Measurements from ENCODE around the gene CASR.

Gene CASR

GRCh38 chr3:122233101-122233952 lies 49.9 kb downstream of the CASR start:
- no peaks in the 10 kb centered on the region for H3K36me3 ChIP-seq
- no peaks in the 10 kb centered on the region for H3K9me3 ChIP-seq
- H3K4me3 ChIP-seq, result no peak overlapping the region
- H3K27me3 ChIP-seq, result no peaks in the 10 kb centered on the region
- H4K20me1 ChIP-seq, result no peaks in the 10 kb centered on the region
- H3K4me1 ChIP-seq, result peaks cover 18% of the 10 kb centered on the region
- H3K4me2 ChIP-seq, result peak overlapping the region; percentile 61
- no peak for TF ChIP-seq Cebpa-rat (IDR thresholded peaks at IDR 0.05)
- H3K9ac ChIP-seq, result no peak overlapping the region
- peak overlapping the region; percentile 28; the same call in 1 of the 2 replicates for H3K27ac ChIP-seq

- TF ChIP-seq Cebpa-rat (IDR thresholded peaks at IDR 0.05), result no peak
- Histone ChIP-seq H3K4me3 (no peak overlapping the region), H3K9ac (no peak overlapping the region), H4K20me1 (no peaks in the 10 kb centered on the region), H3K36me3 (no peaks in the 10 kb centered on the region), H3K4me1 (peaks cover 18% of the 10 kb centered on the region), H3K27ac (no peak overlapping the region), H3K4me2 (peak overlapping the region; percentile 61), H3K27me3 (no peaks in the 10 kb centered on the region), H3K9me3 (no peaks in the 10 kb centered on the region)
Measured at GRCh38 chr3:122234117-122234516, 50.6 kb downstream of the CASR start.

- no peak overlapping the region for H3K27ac ChIP-seq
- H3K27me3 ChIP-seq, result no peaks in the 10 kb centered on the region
- no peak for TF ChIP-seq Cebpa-rat (IDR thresholded peaks at IDR 0.05)
- H3K4me2 ChIP-seq, result no peak overlapping the region
- no peaks in the 10 kb centered on the region for H3K36me3 ChIP-seq
- H3K4me1 ChIP-seq, result peaks cover 18% of the 10 kb centered on the region
- H3K4me3 ChIP-seq, result no peak overlapping the region
- no peaks in the 10 kb centered on the region for H4K20me1 ChIP-seq
- no peaks in the 10 kb centered on the region for H3K9me3 ChIP-seq
- H3K9ac ChIP-seq, result no peak overlapping the region
Measured at GRCh38 chr3:122235147-122235546, 51.7 kb downstream of the CASR start.

DNA sequence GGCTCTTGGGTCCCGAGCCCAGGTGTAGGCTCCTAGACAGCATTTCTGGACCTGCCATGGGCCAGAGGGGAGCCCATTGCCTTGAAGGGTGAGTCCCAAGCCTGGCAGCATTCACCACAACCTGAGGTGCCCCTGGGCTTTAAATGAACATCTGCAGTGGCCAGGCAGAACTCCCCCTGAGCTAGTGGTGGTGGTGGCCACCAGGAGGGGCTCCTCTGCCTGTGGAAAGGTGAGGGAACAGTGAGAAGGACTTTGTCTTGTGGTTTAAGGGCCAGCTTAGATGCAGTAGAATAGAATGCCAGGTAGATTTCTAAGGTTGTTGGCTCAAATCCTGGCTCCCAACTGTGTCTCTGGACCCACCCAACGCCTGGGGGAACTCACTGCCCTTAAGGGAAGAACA lies 55.6 kb downstream of the CASR start:
- no peak overlapping the region for H3K27ac ChIP-seq
- no peaks in the 10 kb centered on the region for H3K27me3 ChIP-seq
- H3K36me3 ChIP-seq, result no peaks in the 10 kb centered on the region
- no peak overlapping the region for H3K9ac ChIP-seq
- no peaks in the 10 kb centered on the region for H4K20me1 ChIP-seq
- H3K4me1 ChIP-seq, result no peaks in the 10 kb centered on the region
- TF ChIP-seq Cebpa-rat (IDR thresholded peaks at IDR 0.05), result no peak
- no peaks in the 10 kb centered on the region for H3K9me3 ChIP-seq
- H3K4me3 ChIP-seq, result no peak overlapping the region
- H3K4me2 ChIP-seq, result no peak overlapping the region

- H3K4me1 ChIP-seq, result peaks cover 32% of the 10 kb centered on the region
- no peaks in the 10 kb centered on the region for H3K36me3 ChIP-seq
- H4K20me1 ChIP-seq, result no peaks in the 10 kb centered on the region
- H3K27ac ChIP-seq, result no peak overlapping the region
- peak overlapping the region; percentile 51 for H3K4me2 ChIP-seq
- no peak for TF ChIP-seq Cebpa-rat (IDR thresholded peaks at IDR 0.05)
- H3K27me3 ChIP-seq, result no peaks in the 10 kb centered on the region
- H3K9ac ChIP-seq, result no peak overlapping the region
- H3K9me3 ChIP-seq, result no peaks in the 10 kb centered on the region
- peak overlapping the region; percentile 8; the same call in 1 of the 2 replicates for H3K4me3 ChIP-seq
Measured at GRCh38 chr3:122245513-122246174, 62.2 kb downstream of the CASR start.

- no peak overlapping the region for H3K27ac ChIP-seq
- H3K27me3 ChIP-seq, result no peaks in the 10 kb centered on the region
- no peaks in the 10 kb centered on the region for H3K36me3 ChIP-seq
- peak overlapping the region; percentile 51 for H3K4me2 ChIP-seq
- no peaks in the 10 kb centered on the region for H4K20me1 ChIP-seq
- H3K4me1 ChIP-seq, result peaks cover 32% of the 10 kb centered on the region
- no peak overlapping the region; the same call in 1 of the 2 replicates for H3K9ac ChIP-seq
- no peaks in the 10 kb centered on the region for H3K9me3 ChIP-seq
- H3K4me3 ChIP-seq, result peak overlapping the region; percentile 8; the same call in 1 of the 2 replicates
- no peak for TF ChIP-seq Cebpa-rat (IDR thresholded peaks at IDR 0.05)
Measured at GRCh38 chr3:122246199-122246598, 62.7 kb downstream of the CASR start.

GRCh38 chr3:122247087-122247824 lies 63.8 kb downstream of the CASR start:
- H3K4me2 ChIP-seq, result peak overlapping the region; percentile 51
- no peak for TF ChIP-seq Cebpa-rat (IDR thresholded peaks at IDR 0.05)

DNA sequence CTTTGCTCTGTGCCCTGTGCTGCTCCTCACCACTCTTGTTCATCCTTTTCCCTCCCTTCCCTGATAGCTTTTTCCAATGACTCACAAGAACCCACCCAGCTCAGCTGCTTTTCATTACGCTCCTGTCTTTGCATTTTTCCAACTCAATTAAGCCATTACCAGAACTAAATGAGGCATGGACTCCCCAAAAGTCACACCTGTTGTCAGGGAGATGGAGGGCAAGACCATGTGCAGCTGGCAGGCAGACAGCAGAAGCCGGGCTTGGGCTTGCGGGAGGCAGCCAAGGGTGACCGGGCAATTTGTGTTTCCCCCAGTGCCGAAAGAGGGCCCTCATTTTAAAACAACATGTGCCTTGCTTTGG lies 64.3 kb downstream of the CASR start:
- Histone ChIP-seq H3K9ac (no peak overlapping the region), H3K4me1 (peaks cover 32% of the 10 kb centered on the region), H4K20me1 (no peaks in the 10 kb centered on the region), H3K36me3 (no peaks in the 10 kb centered on the region), H3K9me3 (no peaks in the 10 kb centered on the region), H3K4me3 (no peak overlapping the region), H3K27me3 (no peaks in the 10 kb centered on the region), H3K27ac (no peak overlapping the region), H3K4me2 (peak overlapping the region; percentile 51)
- no peak for TF ChIP-seq Cebpa-rat (IDR thresholded peaks at IDR 0.05)

More at GRCh38 chr3:122247087-122247824, 63.8 kb downstream of the CASR start:
- no peak overlapping the region for H3K9ac ChIP-seq
- no peak overlapping the region for H3K4me3 ChIP-seq
- no peaks in the 10 kb centered on the region for H4K20me1 ChIP-seq
- H3K9me3 ChIP-seq, result no peaks in the 10 kb centered on the region
- no peaks in the 10 kb centered on the region for H3K27me3 ChIP-seq
- H3K36me3 ChIP-seq, result no peaks in the 10 kb centered on the region
- no peak overlapping the region for H3K27ac ChIP-seq
- peaks cover 32% of the 10 kb centered on the region for H3K4me1 ChIP-seq

DNA sequence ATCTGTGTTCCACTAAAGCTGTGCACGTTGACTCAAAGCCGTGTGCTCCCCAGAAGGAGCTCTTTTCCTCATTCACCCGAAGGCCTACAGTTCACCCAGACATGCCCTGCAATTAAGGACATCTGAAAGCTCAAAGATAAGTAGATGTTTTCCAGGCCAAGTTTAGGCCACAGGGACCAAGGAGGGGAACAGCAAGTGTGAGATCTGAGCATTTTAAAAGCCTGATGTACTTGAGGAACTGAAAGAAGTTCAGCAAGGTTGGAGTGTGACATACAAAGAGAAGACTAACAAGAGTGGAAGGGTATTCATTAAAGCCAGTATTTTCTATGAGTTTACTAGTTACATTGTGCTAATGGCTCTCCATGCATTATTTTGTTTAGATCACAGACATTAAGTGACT lies 68.0 kb downstream of the CASR start:
- Histone ChIP-seq H3K27me3 (no peaks in the 10 kb centered on the region), H3K4me3 (no peak overlapping the region), H3K27ac (no peak overlapping the region), H3K36me3 (no peaks in the 10 kb centered on the region), H3K9me3 (no peaks in the 10 kb centered on the region), H3K9ac (no peak overlapping the region), H4K20me1 (no peaks in the 10 kb centered on the region), H3K4me2 (no peak overlapping the region), H3K4me1 (peaks cover 20% of the 10 kb centered on the region)
- TF ChIP-seq Cebpa-rat (IDR thresholded peaks at IDR 0.05), result no peak
